ENCODE data around the gene SRP72.

DNA sequence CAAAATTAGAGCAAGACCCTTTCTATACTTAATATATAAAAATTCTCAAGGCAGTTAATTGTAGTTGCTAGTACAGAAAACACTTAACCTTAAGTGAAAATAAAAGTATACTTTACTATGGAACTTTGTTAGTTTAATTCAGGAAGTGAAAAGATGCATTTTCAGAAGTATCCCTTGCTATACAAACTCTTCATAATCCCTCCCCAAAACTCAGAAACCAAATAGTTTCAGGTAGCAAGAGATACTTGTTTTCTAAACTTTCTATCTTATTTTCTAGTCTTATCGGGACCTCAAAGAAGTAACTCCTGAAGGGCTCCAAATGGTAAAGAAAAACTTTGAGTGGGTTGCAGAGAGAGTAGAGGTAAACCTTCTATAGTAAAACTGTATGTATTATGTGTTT, 17.1 kb upstream of the SRP72 start:
- TF ChIP-seq, protein P1, sequence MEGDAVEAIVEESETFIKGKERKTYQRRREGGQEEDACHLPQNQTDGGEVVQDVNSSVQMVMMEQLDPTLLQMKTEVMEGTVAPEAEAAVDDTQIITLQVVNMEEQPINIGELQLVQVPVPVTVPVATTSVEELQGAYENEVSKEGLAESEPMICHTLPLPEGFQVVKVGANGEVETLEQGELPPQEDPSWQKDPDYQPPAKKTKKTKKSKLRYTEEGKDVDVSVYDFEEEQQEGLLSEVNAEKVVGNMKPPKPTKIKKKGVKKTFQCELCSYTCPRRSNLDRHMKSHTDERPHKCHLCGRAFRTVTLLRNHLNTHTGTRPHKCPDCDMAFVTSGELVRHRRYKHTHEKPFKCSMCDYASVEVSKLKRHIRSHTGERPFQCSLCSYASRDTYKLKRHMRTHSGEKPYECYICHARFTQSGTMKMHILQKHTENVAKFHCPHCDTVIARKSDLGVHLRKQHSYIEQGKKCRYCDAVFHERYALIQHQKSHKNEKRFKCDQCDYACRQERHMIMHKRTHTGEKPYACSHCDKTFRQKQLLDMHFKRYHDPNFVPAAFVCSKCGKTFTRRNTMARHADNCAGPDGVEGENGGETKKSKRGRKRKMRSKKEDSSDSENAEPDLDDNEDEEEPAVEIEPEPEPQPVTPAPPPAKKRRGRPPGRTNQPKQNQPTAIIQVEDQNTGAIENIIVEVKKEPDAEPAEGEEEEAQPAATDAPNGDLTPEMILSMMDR (IDR thresholded peaks at IDR 0.05) = no peak
- no peak for TF ChIP-seq POLR2A (IDR thresholded peaks at IDR 0.05)

Measured in body of pancreas (tissue), 4 donors.